HepG2 (cell line): ENCODE results near the gene LRRC55. TPM values are rescaled to one million over a fixed set of nuclear protein-coding genes. Genes with fewer than 3 reads are reported as not detected.

Source experiments
- ATAC-seq: fragments of 200-7000 bp; cut with Tn5 transposase; 3 replicates; pipeline ENCODE4 v1.9.1; 2020; ENCODE audit warnings: mild to moderate bottlenecking, moderate library complexity
- BruUV-seq: library from RNA; stranded (reverse); fragments of 400-500 nt; replicated peaks from 2 replicates; lab custom pipeline; 2021; lab: Mats Ljungman, UMichigan
- CTCF ChIA-PET: fragments of 300-600 bp; formaldehyde crosslinking; extraction: SDS; loops from one replicate; lab custom pipeline; 2021; ENCODE audit warnings: low total read pairs, inconsistent platforms, low intra/inter-chr PET ratio; lab: Yijun Ruan, JAX
- POLR2A ChIA-PET: fragments of 350-600 bp; sonication (Branson Sonifier 250); formaldehyde crosslinking; loops from one replicate; lab custom pipeline; 2020; ENCODE audit warnings: antibody characterized with exemption, inconsistent platforms; lab: Yijun Ruan, JAX
- DNase-seq: peaks from one replicate; pipeline ENCODE4 v3.0.0-alpha.2; 2015; ENCODE audit warnings: low spot score
- FAIRE-seq: peaks from 3 replicates; lab custom pipeline; 2011; peaks lifted over from hg19 to GRCh38; lab: Jason Lieb, UNC
- H2AFZ ChIP-seq: one replicate; pipeline ENCODE4 v1.6.1; 2011; ENCODE audit warnings: low read length, inconsistent platforms
- H3K27ac ChIP-seq: fragments of 300-600 bp; 3 replicates; pipeline ENCODE4 v1.8.0; 2011; ENCODE audit warnings: mixed run types, mild to moderate bottlenecking, mixed read lengths, low read length, inconsistent platforms; ENCODE audit not compliant: insufficient read depth; ENCODE audit errors: extremely low read length
- H3K27me3 ChIP-seq, 2 experiments: fragments of 200-600 bp in 1 of 2; 2 replicates in 1 of 2; 3 replicates in 1 of 2; pipeline versions ENCODE4 v1.6.0 to v1.8.0; 2011; ENCODE audit warnings: low read length in 2 of 2, mild to moderate bottlenecking in 2 of 2, moderate library complexity in 2 of 2, inconsistent platforms in 1 of 2; ENCODE audit not compliant: insufficient read depth in 2 of 2, control insufficient read depth in 1 of 2
- H3K36me3 ChIP-seq, 2 experiments: fragments of 200-600 bp in 1 of 2; replicated peaks in 1 of 2; 2 replicates in 1 of 2; 3 replicates in 1 of 2; pipeline versions ENCODE4 v1.5.1 to v1.8.0; 2011; ENCODE audit warnings: low read length in 2 of 2, inconsistent platforms in 1 of 2; ENCODE audit not compliant: insufficient read depth in 2 of 2, control insufficient read depth in 1 of 2
- H3K4me1 ChIP-seq: 2 replicates; pipeline ENCODE4 v1.5.1; 2012; ENCODE audit warnings: low read length, inconsistent platforms; ENCODE audit not compliant: insufficient read depth
- H3K4me2 ChIP-seq: 2 replicates; pipeline ENCODE4 v1.6.0; 2011; ENCODE audit warnings: low read depth, low read length, inconsistent platforms
- H3K4me3 ChIP-seq, 3 experiments: fragments of 200-600 bp in 1 of 3; sonication (generic), shearing (Covaris generic) in 1 of 3; replicated peaks in 1 of 3; 2 replicates each; pipeline ENCODE4 v1.5.1; 2011 to 2016; ENCODE audit warnings: low read length in 3 of 3, inconsistent platforms in 2 of 3, low read depth in 2 of 3, mild to moderate bottlenecking in 2 of 3, control low read depth in 1 of 3, mixed read lengths in 1 of 3; ENCODE audit not compliant: insufficient read depth in 1 of 3
- H3K79me2 ChIP-seq: one replicate; pipeline ENCODE4 v1.6.1; 2011; ENCODE audit warnings: low read length, inconsistent platforms; ENCODE audit not compliant: insufficient read depth
- H3K9ac ChIP-seq: 2 replicates; pipeline ENCODE4 v1.6.0; 2011; ENCODE audit warnings: mild to moderate bottlenecking, low read depth, low read length, inconsistent platforms; ENCODE audit not compliant: insufficient read depth
- H3K9me3 ChIP-seq: 2 replicates; pipeline ENCODE4 v1.5.1; 2012; ENCODE audit warnings: mild to moderate bottlenecking, low read length
- H4K20me1 ChIP-seq: 2 replicates; pipeline ENCODE4 v1.6.0; 2011; ENCODE audit warnings: inconsistent platforms, mild to moderate bottlenecking, low read length, moderate library complexity; ENCODE audit not compliant: insufficient read depth
- MAZ ChIP-seq, 2 experiments: sonication (generic) in 1 of 2; formaldehyde crosslinking in 1 of 2; IDR thresholded peaks; 2 replicates each; pipeline versions ENCODE4 v1.5.0 to v1.6.1; 2012 to 2020; ENCODE audit warnings: low read depth in 2 of 2, mild to moderate bottlenecking in 2 of 2, borderline replicate concordance in 1 of 2, improper control_type of control experiment in 1 of 2, low read length in 1 of 2, missing genetic modification reagents in 1 of 2, moderate library complexity in 1 of 2
- ZBTB40 ChIP-seq, 2 experiments: fragments of 450-650 bp in 1 of 2; sonication (generic) in 1 of 2; formaldehyde crosslinking in 1 of 2; IDR thresholded peaks; 2 replicates each; pipeline versions ENCODE4 v1.6.1 to v1.8.0; 2016 to 2022; ENCODE audit warnings: antibody characterized with exemption in 1 of 2, mild to moderate bottlenecking in 1 of 2, missing genetic modification reagents in 1 of 2
- WGBS: methylation state at CpG from one replicate; pipeline ENCODE4 v1.1.6; 2017; ENCODE audit warnings: low lambda C conversion rate; 5-methylcytosine and 5-hydroxymethylcytosine counted together
- in situ Hi-C: cut with HindIII; loops from 2 replicates; pipeline ENCODE4 v1.10.0; 2017; ENCODE audit warnings: low pct_unique_long_range_greater_than_20kb; ENCODE audit not compliant: extremely low pct_ligation_motif_present
- intact Hi-C: fragments of 100-400 bp; cut with micrococcal nuclease; formaldehyde crosslinking; loops from one replicate; pipeline ENCODE4 v1.10.0; 2022; ENCODE audit not compliant: unreplicated experiment
- polyA plus RNA-seq, 8 experiments: library from polyadenylated mRNA; depleted of rRNA in 3 of 8; stranded (reverse) in 7 of 8; unstranded in 1 of 8; fragments of >200 nt; fragmentation: Illumina TruSeq in 4 of 8; extraction: Trizol in 4 of 8; gene quantifications; 2 replicates each; pipeline versions ENCODE4 v1.2.1 to v1.2.3, GENCODE V29; 2011 to 2016; ENCODE audit warnings: low read depth in 4 of 8, missing spikeins in 1 of 8, mixed read lengths in 1 of 8; ENCODE audit not compliant: insufficient read depth in 1 of 8
- total RNA-seq, 5 experiments: library from RNA; depleted of rRNA; stranded (reverse); fragments of >200 nt; fragmentation: Illumina TruSeq; extraction: Trizol; gene quantifications; 2 replicates each; pipeline ENCODE4 v1.2.3, GENCODE V29; 2016; ENCODE audit warnings: low read depth in 1 of 5

Gene LRRC55
- total and polyA plus RNA-seq, 2 of the 13 experiments (the other 11 are each of a cell fraction or from before 2014, with no cell fraction given): not detected

GRCh38 chr11:57190548-57190947 is 8.8 kb downstream of the LRRC55 start:
- intact Hi-C loops: no loop called here
- no peak overlapping the region for H2AFZ ChIP-seq
- H3K4me2 ChIP-seq: no peak overlapping the region
- no peaks in the 10 kb centered on the region for H4K20me1 ChIP-seq
- TF ChIP-seq ZBTB40 (IDR thresholded peaks at IDR 0.05) (peak; percentile 82), ZBTB40 (CRISPR knock-in tag; IDR thresholded peaks at IDR 0.05) (no peak), MAZ (IDR thresholded peaks at IDR 0.05; ENCODE audit: borderline replicate concordance, low read depth, low read length) (no peak), MAZ (CRISPR knock-in tag; IDR thresholded peaks at IDR 0.05; ENCODE audit: low read depth) (no peak)
- TF ChIP-seq, all 625 proteins: peak for 1
- DNase-seq (no peak), FAIRE-seq (no peak), ATAC-seq (no peak)
- ChIA-PET POLR2A (no interaction called here), CTCF (no interaction called here)
- Histone ChIP-seq H3K4me1 (no peaks in the 10 kb centered on the region), H3K9me3 (no peaks in the 10 kb centered on the region), H3K27me3 (no peaks in the 10 kb centered on the region; a peak in 1 of 5 replicates), H3K9ac (no peak overlapping the region), H3K27ac (no peak overlapping the region), H3K79me2 (no peaks in the 10 kb centered on the region), H3K36me3 (no peaks in the 10 kb centered on the region), H3K4me3 (no peak overlapping the region)
- 26% methylated on average over 4 of the region's 4 CpGs for WGBS
- in situ Hi-C loops: no loop called here
- no TSS peak for BruUV-seq
